Measurements from ENCODE around the gene YLPM1.

GRCh38 chr14:74713395-74713735, 49.8 kb upstream of the YLPM1 start:
- no peak for TF ChIP-seq GATA3 (IDR thresholded peaks at IDR 0.05; ENCODE audit: low read depth, low read length)
- no peak for TF ChIP-seq GATA2 (IDR thresholded peaks at IDR 0.05; ENCODE audit: low read depth, low read length)

All from SH-SY5Y (cell line).